ENCODE data around the gene CLCA1.

CLCA1 gene

DNA sequence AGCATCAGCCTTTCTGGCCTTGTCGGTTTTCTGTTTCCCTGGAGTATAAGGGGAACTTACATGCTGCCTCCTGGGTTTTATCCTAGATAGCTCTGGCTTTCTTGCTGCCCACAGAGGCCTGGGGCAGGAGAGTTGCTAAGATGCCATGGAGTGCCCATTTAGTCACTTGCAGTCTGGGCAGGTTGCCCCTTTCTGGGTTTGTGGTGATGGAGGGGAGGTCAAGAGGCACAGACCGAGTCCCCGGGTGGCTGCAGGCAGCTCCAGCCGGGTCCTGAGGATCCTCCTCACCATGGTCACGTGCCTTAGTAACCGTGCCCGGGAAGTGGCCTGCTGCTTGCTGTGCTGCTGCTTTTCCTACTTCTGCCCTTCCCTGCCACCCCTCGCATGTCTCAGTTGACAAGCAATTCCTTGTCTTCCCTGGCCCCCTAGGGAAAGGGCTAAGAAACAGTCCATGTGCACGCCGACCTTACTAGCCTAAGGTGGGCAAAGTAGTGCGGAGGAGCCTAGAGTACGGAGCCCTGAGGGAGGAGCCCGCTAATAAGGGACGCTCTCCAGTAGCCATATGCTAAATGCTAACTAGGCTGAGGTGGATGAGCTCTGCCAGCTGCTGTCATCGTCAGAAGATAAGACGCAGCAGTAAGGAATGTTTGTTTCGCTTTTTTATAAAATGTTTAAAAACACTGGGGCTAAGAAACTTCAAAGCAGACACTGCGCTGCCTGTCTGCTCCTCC lies 34.8 kb downstream of the CLCA1 start:
- DNase-seq (ENCODE audit: low read depth, low spot score): no peak

GRCh38 chr1:86504137-86504479 lies 35.4 kb downstream of the CLCA1 start:
- DNase-seq (ENCODE audit: low read depth, low spot score): no peak

DNA sequence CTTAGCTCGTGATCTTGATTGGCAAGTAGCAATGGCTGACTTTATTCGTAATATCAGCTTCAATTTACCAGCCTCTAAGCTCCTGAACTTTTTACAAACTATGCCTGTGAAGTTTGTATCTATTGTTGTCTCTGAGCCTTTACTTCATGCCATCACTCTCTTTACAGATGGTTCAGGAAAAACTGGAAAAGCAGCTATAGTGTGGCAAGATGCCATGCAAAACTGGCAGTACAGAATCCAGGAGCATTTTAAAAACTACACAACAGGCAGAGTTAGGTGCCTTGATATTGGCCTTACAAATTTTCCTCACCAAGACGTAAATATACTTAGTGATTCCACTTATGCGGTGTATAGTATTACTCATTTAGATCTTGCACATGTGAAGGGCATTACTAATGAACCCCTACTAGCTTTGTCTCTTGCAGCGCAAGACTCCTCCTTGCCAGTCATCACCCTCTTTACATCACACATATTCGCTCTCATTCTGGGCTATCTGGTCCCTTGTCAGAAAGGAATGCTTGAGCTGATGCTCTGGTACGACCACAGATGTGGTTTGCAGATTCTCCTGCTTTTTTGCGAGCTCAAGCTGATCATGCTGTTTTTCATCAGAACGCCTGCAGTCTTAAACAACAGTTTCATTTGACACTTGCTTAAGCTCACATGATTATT lies 36.3 kb downstream of the CLCA1 start:
- no peak for DNase-seq (ENCODE audit: low read depth, low spot score)

DNA sequence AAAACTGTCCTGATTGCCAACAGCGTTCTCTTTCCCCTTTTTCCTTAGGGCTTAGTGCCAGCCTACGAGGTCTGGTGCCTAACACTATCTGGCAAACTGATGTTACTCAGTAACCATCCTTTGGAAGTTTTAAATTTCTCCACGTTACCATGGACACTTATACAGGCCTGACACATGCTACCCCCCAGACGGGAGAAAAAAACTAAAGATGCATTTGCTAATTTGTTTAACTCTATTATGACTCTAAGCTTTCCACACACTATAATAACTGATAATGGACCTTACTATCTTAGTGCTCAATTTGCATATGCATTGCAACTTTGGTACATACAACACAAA lies 36.8 kb downstream of the CLCA1 start:
- DNase-seq (ENCODE audit: low read depth, low spot score): no peak

DNA sequence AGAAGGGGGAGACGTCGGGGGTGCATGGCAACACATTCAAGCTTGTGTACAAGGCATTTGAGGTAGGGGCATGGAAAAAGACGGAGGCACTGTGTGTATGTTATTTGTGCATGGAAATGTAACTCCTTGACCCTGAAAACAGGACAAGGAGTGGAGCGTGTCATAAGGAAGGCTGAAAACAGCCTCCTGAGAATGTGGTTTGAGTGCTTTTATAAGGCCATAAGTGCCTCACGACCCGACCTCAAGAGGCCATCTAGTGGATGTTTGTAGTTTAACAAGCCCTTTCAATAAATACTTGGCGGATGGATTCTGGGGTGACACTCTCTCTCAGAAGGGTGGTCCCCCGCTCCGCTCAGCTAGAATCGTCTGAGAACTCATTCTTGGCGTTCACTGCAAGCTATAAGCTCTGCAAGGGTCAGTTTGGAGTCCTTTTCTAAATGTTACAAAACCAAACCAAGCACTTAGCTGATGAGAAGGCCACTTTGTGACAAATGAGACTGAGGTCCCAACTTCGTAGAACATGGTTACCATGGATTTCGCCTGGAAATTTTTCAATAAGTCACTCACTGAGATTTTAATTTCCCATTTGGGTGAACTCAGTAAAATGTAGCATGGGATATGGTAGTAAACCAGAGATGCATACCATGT lies 39.3 kb downstream of the CLCA1 start:
- DNase-seq (ENCODE audit: low read depth, low spot score): no peak

- DNase-seq (ENCODE audit: low read depth, low spot score): no peak
Measured at GRCh38 chr1:86508583-86508969, 39.8 kb downstream of the CLCA1 start.

- no peak for DNase-seq (ENCODE audit: low read depth, low spot score)
Measured at GRCh38 chr1:86515597-86515996, 46.9 kb downstream of the CLCA1 start.

DNA sequence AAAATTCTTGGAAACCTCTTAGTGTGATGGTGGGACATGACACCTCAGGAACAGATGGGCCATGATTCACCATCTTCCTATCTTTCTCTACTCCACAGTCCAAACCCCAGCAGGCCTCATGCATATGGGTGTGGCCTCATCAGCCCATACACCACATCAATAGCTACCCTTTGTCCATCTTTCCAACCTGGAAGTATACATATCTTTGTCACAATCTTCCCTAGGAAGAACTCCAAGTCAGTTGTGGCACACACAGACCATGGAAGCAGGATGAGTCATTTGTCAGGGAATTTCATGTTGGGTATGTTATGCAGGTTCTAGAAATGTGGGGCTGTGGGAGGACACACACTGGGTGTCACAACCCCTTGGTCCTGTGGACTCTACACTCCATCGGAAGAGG lies 47.6 kb downstream of the CLCA1 start:
- DNase-seq (ENCODE audit: low read depth, low spot score): no peak

GRCh38 chr1:86517336-86517735 lies 48.6 kb downstream of the CLCA1 start:
- DNase-seq (ENCODE audit: low read depth, low spot score): no peak

GRCh38 chr1:86520789-86521521 lies 52.2 kb downstream of the CLCA1 start:
- DNase-seq (ENCODE audit: low read depth, low spot score): no peak

- DNase-seq (ENCODE audit: low read depth, low spot score): no peak
Measured at GRCh38 chr1:86521522-86521891, 52.8 kb downstream of the CLCA1 start.

DNA sequence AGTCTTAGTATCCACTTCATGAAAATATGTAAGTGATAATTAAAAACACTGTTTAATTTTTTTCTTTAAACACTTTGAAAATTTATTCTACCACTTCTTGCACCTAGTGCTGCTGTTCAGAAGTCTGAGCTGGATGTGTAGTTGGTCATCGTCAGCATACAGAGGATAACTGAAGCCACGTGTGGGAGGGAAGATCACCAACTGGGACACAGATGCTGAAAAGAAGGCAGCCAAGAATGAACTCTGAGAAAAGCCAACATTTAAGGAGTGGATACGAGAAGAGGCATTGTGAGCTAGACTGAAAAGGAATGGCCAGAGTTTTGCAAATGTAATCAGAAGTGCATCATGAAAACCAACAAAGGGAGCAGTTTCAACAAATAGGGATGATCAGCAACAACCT lies 53.5 kb downstream of the CLCA1 start:
- no peak for DNase-seq (ENCODE audit: low read depth, low spot score)

DNA sequence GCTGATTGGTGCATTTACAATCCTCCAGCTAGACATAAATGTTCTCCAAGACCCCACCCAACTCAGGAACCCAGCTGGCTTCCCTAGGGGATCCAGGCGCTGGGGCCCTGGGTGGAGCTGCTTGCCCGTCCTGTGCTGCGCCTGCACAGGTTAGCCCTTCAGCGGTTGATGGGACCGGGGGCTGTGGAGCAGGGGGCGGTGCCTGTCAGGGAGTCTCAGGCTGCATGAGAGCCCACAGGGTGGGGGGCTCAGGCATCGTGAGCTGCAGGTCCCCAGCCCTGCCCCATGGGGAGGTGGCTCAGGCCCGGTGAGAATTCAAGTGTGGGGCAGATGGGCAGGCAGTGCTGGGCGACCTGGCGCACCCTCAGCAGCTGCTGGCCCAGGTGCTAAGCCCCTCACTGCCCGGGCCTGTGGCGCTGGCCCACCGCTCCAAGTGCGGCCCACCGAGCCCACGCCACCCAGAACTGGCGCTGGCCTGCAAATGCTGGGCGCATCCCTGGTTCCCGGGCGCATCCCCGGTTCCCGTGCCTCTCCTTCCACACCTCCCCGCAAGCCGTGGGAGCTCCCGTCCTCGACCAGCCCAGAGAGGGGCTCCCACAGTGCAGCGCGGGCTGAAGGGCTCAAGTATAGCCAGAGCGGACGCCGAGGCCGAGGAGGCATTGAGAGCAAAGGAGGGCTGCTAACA lies 55.1 kb downstream of the CLCA1 start:
- DNase-seq (ENCODE audit: low read depth, low spot score): no peak

DNA sequence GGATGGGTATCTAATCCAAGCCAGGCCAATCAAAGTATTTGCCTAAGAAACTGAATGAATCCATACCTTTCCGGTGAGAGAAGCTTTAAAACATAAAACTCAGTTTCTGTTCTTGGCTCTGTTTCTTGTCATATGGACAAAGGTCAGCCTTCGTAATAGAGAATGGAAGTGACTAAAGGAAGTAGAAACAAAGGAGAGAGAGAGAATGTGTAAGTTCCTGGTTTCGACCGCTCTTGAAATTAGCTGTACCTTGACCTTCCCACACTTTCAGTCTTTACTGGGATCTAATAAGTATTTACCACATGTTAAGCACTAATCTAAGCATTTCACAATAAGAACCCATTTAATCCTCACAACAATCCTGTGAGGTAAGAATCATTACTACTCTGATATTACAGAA lies 58.6 kb downstream of the CLCA1 start:
- DNase-seq (ENCODE audit: low read depth, low spot score): no peak

DNA sequence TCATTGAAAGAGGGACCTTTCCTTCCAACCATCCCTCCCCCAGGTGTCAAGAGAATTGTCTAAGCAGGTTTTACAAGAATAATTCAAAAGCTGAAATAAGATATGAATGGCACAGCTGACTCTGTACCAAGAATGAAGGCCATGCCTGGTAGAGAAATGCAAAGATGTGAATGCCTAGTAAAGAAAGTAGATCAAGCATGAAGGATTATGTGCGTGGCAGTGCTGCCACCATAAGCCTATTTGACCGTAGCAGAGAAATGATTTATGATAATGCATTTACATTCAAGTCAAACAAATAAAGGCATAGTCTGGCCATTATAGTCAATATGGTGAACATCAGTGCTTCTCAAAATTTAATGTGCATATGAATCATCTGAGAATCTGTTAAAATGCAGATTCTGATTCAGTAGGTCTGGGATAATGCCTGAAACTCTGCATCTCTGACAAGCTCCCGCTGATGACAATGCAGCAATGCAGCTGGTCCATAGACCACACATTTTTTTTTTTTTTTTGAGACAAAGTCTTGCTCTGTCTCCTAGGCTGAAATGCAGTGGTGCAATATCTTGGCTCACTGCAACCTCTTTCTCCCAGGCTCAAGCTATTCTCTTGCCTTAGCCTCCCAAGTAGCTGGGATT lies 61.6 kb downstream of the CLCA1 start:
- DNase-seq (ENCODE audit: low read depth, low spot score): no peak

DNA sequence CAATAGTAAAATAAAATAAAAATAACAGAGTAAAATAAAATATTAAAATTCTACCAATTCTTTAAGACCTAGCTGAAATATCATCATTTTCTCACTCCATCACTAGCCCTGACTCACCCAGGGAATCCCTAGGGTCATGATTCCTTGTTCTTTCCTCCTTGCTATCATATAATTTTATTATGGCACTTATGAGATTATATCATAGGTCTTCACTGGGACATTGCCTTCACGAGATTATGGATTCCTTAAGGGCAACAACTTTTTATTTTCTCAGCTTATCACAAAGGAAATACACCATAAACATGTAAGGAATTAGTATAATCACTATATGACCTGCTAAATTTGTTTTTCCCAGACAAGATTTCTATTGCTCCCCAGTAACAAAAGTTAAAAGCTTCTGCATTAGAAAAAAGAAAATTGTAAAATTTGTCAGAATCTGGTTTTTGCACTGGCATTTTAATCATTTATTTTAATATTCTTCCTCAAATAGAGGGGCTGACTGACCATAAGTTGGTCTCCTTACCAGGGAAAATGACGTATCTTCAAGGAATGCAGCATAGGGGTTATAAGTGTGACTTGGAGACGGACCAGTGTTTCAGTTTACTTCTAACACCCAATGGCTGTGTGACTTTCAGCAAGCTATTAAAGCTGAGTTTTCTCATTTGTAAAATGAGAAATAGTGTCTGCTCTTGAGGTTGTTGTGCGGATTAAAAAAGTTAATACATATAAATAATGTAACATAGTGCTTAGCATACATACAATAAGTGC lies 69.4 kb downstream of the CLCA1 start:
- no peak for DNase-seq (ENCODE audit: low read depth, low spot score)

GRCh38 chr1:86538775-86539174 lies 70.0 kb downstream of the CLCA1 start:
- no peak for DNase-seq (ENCODE audit: low read depth, low spot score)

DNA sequence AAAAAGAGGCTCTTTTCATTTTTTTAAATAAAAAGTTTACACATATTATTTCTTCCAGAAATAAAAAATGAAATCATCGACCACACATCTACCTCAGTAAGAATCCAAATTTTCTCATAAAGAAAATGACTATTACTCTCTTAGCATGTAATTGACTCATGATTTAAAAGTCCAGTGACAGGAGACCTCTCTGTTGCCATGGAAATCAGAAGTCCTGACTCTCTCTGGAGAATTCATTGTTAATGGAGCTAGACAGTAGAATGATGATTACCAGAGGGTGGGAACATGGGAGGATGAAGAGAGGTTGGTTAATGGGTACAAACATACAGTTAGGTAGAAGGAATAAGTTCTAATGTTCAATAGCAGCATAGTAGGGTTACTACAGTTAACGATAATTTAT lies 73.1 kb downstream of the CLCA1 start:
- DNase-seq (ENCODE audit: low read depth, low spot score): no peak

- DNase-seq (ENCODE audit: low read depth, low spot score): no peak
Measured at GRCh38 chr1:86542631-86543030, 73.9 kb downstream of the CLCA1 start.

- DNase-seq (ENCODE audit: low read depth, low spot score): no peak
Measured at GRCh38 chr1:86546787-86547221, 78.1 kb downstream of the CLCA1 start, which contains the start of gene CLCA4. Gene CLCA4 (plus strand): TSS chr1:86547078. CDS start chr1:86547120, 42 bp downstream.

DNA sequence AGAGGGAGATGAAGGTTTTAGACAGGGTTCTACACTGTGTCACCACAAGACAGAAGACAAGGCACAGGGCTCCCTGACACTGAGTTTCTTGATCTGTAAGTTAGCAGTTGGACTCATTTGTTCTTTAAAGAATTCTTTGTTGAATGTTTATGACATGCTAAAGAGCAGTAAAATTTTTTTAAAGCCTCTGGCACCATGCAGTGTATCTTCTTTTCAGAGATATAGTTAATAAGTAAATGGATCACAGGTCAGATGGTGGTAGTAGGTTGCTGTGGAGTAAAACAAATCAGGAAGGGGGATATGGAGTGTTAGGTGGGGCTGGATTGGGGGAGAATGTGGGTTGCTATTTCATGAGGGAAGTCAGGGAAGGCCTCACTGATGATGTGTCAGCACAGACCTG lies 80.1 kb downstream of the CLCA1 start:
- no peak for DNase-seq (ENCODE audit: low read depth, low spot score)
